ENCODE measurements around the gene COL8A2.

The COL8A2 gene

GRCh38 chr1:36118447-36119204, 6.4 kb downstream of the COL8A2 start:
- no peak for DNase-seq (ENCODE audit: extremely low read depth, insufficient read length)
- TF ChIP-seq CTCF (IDR thresholded peaks at IDR 0.05; ENCODE audit: insufficient read depth, low read length, poor library complexity, severe bottlenecking) = no peak
- Histone ChIP-seq H3K36me3 (ENCODE audit: control insufficient read depth, insufficient read depth, low read length) (no peaks in the 10 kb centered on the region), H3K4me3 (replicated peaks; ENCODE audit: low read depth, low read length) (no peak overlapping the region), H3K27me3 (replicated peaks; ENCODE audit: control insufficient read depth, insufficient read depth, low read length) (no peaks in the 10 kb centered on the region)

DNA sequence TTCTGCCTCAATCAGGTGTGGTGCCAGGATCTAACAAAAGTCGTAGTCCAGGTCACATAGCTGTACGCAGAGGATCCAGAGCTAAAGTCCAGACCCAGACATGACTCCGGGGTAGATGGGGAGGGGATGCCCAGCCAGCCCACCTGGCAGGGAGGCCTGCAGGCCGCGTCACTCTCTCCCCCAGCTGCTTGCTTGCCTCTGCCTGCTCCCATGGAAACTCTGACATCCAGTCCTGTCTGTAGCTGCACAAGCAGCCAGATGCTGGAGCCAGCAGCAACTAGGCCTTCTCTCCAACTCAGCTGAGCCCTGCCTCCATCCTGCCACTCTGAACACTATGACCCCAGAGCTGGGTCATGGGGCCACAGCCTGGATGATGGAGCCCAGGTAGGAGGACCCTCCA, 8.1 kb downstream of the COL8A2 start:
- no peaks in the 10 kb centered on the region; the same call in 1 of the 2 replicates for H3K27me3 ChIP-seq (replicated peaks; ENCODE audit: control insufficient read depth, insufficient read depth, low read length)
- TF ChIP-seq CTCF (IDR thresholded peaks at IDR 0.05; ENCODE audit: insufficient read depth, low read length, poor library complexity, severe bottlenecking) = no peak
- H3K36me3 ChIP-seq (ENCODE audit: control insufficient read depth, insufficient read depth, low read length) = no peaks in the 10 kb centered on the region
- no peak overlapping the region for H3K4me3 ChIP-seq (replicated peaks; ENCODE audit: low read depth, low read length)
- DNase-seq (ENCODE audit: extremely low read depth, insufficient read length) = no peak

- no peaks in the 10 kb centered on the region for H3K36me3 ChIP-seq (ENCODE audit: control insufficient read depth, insufficient read depth, low read length)
- no peak overlapping the region for H3K4me3 ChIP-seq (replicated peaks; ENCODE audit: low read depth, low read length)
- DNase-seq (ENCODE audit: extremely low read depth, insufficient read length) = no peak
- no peak for TF ChIP-seq CTCF (IDR thresholded peaks at IDR 0.05; ENCODE audit: insufficient read depth, low read length, poor library complexity, severe bottlenecking)
- H3K27me3 ChIP-seq (replicated peaks; ENCODE audit: control insufficient read depth, insufficient read depth, low read length) = no peaks in the 10 kb centered on the region; the same call in 1 of the 2 replicates
These were observed 9.1 kb downstream of the COL8A2 start for GRCh38 chr1:36115931-36116330.

GRCh38 chr1:36115200-36115669, 9.8 kb downstream of the COL8A2 start:
- H3K27me3 ChIP-seq (replicated peaks; ENCODE audit: control insufficient read depth, insufficient read depth, low read length) = no peaks in the 10 kb centered on the region; the same call in 1 of the 2 replicates
- H3K36me3 ChIP-seq (ENCODE audit: control insufficient read depth, insufficient read depth, low read length) = no peaks in the 10 kb centered on the region
- H3K4me3 ChIP-seq (replicated peaks; ENCODE audit: low read depth, low read length) = no peak overlapping the region
- no peak for DNase-seq (ENCODE audit: extremely low read depth, insufficient read length)
- TF ChIP-seq CTCF (IDR thresholded peaks at IDR 0.05; ENCODE audit: insufficient read depth, low read length, poor library complexity, severe bottlenecking) = no peak

- no peak for TF ChIP-seq CTCF (IDR thresholded peaks at IDR 0.05; ENCODE audit: insufficient read depth, low read length, poor library complexity, severe bottlenecking)
- no peaks in the 10 kb centered on the region for H3K36me3 ChIP-seq (ENCODE audit: control insufficient read depth, insufficient read depth, low read length)
These were observed 10.7 kb downstream of the COL8A2 start for GRCh38 chr1:36114371-36114770.

More at GRCh38 chr1:36114371-36114770, 10.7 kb downstream of the COL8A2 start:
- Histone ChIP-seq H3K4me3 (replicated peaks; ENCODE audit: low read depth, low read length) (no peak overlapping the region), H3K27me3 (replicated peaks; ENCODE audit: control insufficient read depth, insufficient read depth, low read length) (no peaks in the 10 kb centered on the region; the same call in 1 of the 2 replicates)
- no peak for DNase-seq (ENCODE audit: extremely low read depth, insufficient read length)

All from GM06990 (cell line).